CD8-positive, alpha-beta memory T cell (primary cell): ENCODE measurements around the gene PRDM5. TPM values are rescaled to one million over a fixed set of nuclear protein-coding genes. Genes with fewer than 3 reads are reported as not detected.

Experiments used
- CTCF ChIA-PET: fragments of 350-600 bp; sonication (Branson Sonifier 250); formaldehyde crosslinking; loops from one replicate; lab custom pipeline; 2021; ENCODE audit warnings: antibody characterized with exemption; lab: Charles Lee
- POLR2A ChIA-PET: fragments of 350-600 bp; sonication (Branson Sonifier 250); formaldehyde crosslinking; loops from one replicate; lab custom pipeline; 2021; ENCODE audit warnings: antibody characterized with exemption; lab: Charles Lee
- DNase-seq, 5 donors: peaks; one replicate each; pipeline versions ENCODE4 v3.0.0 to v3.0.0-alpha.2; 2020 to 2022; ENCODE audit warnings: mixed read lengths in 1 of 5
- H3K27ac ChIP-seq: one replicate; pipeline ENCODE4 v1.7.0; 2013; ENCODE audit warnings: low read depth, mild to moderate bottlenecking, low read length, moderate library complexity
- H3K27me3 ChIP-seq: 2 replicates; pipeline ENCODE4 v1.7.0; 2013; ENCODE audit warnings: low read length, mild to moderate bottlenecking; ENCODE audit not compliant: insufficient read depth, poor library complexity, severe bottlenecking
- H3K36me3 ChIP-seq: 2 replicates; pipeline ENCODE4 v1.7.0; 2013; ENCODE audit warnings: mild to moderate bottlenecking, low read length, moderate library complexity; ENCODE audit not compliant: insufficient read depth
- H3K4me1 ChIP-seq: 2 replicates; pipeline ENCODE4 v1.7.0; 2013; ENCODE audit warnings: mild to moderate bottlenecking, low read length, moderate library complexity; ENCODE audit not compliant: insufficient read depth
- H3K4me3 ChIP-seq: 2 replicates; pipeline ENCODE4 v1.7.0; 2013; ENCODE audit warnings: mild to moderate bottlenecking, low read length
- H3K9me3 ChIP-seq: 2 replicates; pipeline ENCODE4 v1.7.0; 2013; ENCODE audit warnings: mild to moderate bottlenecking, low read length
- H3K27ac Mint-ChIP-seq, 8 donors: one replicate each; pipeline ENCODE4 v1.8.0; 2020 to 2021; ENCODE audit warnings: mixed read lengths in 8 of 8, mild to moderate bottlenecking in 6 of 8, inconsistent platforms in 3 of 8, moderate library complexity in 3 of 8
- H3K27me3 Mint-ChIP-seq, 2 donors: one replicate each; pipeline ENCODE4 v1.8.0; 2020 to 2021; ENCODE audit warnings: mixed read lengths in 2 of 2, mild to moderate bottlenecking in 1 of 2, moderate library complexity in 1 of 2
- H3K36me3 Mint-ChIP-seq, 3 donors: one replicate each; pipeline ENCODE4 v1.8.0; 2020 to 2021; ENCODE audit warnings: mixed read lengths in 3 of 3, inconsistent platforms in 1 of 3, mild to moderate bottlenecking in 1 of 3
- H3K4me1 Mint-ChIP-seq, 3 donors: one replicate each; pipeline ENCODE4 v1.8.0; 2020 to 2021; ENCODE audit warnings: mixed read lengths in 3 of 3, inconsistent platforms in 1 of 3, mild to moderate bottlenecking in 1 of 3
- H3K4me3 Mint-ChIP-seq, 7 donors: one replicate each; pipeline ENCODE4 v1.8.0; 2020 to 2021; ENCODE audit warnings: mixed read lengths in 7 of 7, mild to moderate bottlenecking in 6 of 7, moderate library complexity in 4 of 7, inconsistent platforms in 2 of 7
- H3K9me3 Mint-ChIP-seq, 5 donors: one replicate each; pipeline ENCODE4 v1.8.0; 2020 to 2022; ENCODE audit warnings: mixed read lengths in 5 of 5, mild to moderate bottlenecking in 3 of 5, moderate library complexity in 2 of 5, inconsistent platforms in 1 of 5
- polyA plus RNA-seq: library from polyadenylated mRNA; unstranded; fragments of 300-500 nt; fragmentation: Illumina TruSeq; gene quantifications from one replicate; pipeline ENCODE4 v1.2.3, GENCODE V29; 2021
- total RNA-seq, 2 experiments: library from RNA; stranded (reverse); gene quantifications; one replicate each; pipeline ENCODE4 v1.2.3, GENCODE V29; 2021

PRDM5 gene
- total and polyA plus RNA-seq, 3 experiments from 2014 or later = 0.08 to 0.63 (median 0.24) TPM

DNA sequence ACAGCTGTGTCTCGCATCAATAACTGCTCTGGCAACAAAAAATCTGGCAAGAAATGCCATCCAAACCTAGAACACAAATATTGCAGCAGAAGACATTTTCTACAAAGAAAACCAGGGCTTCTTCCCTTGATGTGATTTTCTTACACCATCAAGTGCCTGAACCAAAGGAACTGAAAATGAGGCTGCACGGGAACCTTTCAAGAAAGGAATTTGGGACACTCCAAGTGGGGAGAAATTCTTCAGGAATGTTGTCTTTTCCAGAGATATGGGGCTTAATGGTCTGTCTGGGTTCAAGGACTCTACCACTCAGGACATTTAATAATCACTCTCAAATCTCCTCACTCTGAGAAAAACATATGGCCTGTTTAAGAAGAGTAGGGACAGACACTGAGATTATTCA lies 57.6 kb downstream of the PRDM5 start:
- no peak overlapping the region for H3K4me3 Mint-ChIP-seq
- Histone ChIP-seq H3K36me3 (no peaks in the 10 kb centered on the region), H3K27ac (no peak overlapping the region), H3K4me3 (no peak overlapping the region), H3K27me3 (no peaks in the 10 kb centered on the region), H3K9me3 (no peaks in the 10 kb centered on the region), H3K4me1 (no peaks in the 10 kb centered on the region)
- peaks cover 3 to 8% of the 10 kb centered on the region in 2 donors for H3K27me3 Mint-ChIP-seq
- no peaks in the 10 kb centered on the region for H3K36me3 Mint-ChIP-seq
- ChIA-PET CTCF (no interaction called here), POLR2A (no interaction called here)
- H3K27ac Mint-ChIP-seq = no peak overlapping the region
- no peaks in the 10 kb centered on the region for H3K9me3 Mint-ChIP-seq
- DNase-seq = no peak
- H3K4me1 Mint-ChIP-seq = no peaks in the 10 kb centered on the region

DNA sequence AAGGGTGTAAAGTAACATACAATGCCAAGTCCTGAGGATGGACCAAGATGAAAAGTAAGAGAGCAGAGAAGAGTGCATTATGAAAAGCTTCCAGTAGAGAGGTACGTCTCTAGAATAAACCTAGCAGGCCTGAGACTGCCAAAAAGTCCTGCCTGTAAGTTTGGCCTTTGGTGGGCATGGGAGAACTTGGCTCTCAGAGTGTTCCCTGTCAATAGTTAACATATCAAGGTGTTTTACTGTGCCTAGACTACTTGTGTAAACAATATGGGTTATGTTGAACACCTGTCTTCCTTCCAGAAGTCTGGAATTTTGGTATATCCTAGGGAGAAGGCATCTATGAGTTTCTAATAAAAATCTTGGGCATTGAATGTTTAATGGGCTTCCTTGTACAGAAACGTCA lies 60.1 kb downstream of the PRDM5 start:
- H3K27ac ChIP-seq = no peak overlapping the region
- ChIA-PET POLR2A (no interaction called here), CTCF (no interaction called here)
- H3K4me3 Mint-ChIP-seq = no peak overlapping the region
- no peak overlapping the region for H3K27ac Mint-ChIP-seq
- no peaks in the 10 kb centered on the region for H3K9me3 Mint-ChIP-seq
- H3K4me3 ChIP-seq = no peak overlapping the region
- peaks cover 3 to 8% of the 10 kb centered on the region in 2 donors for H3K27me3 Mint-ChIP-seq
- no peaks in the 10 kb centered on the region for H3K4me1 ChIP-seq
- H3K27me3 ChIP-seq = no peaks in the 10 kb centered on the region
- H3K36me3 Mint-ChIP-seq = no peaks in the 10 kb centered on the region
- no peaks in the 10 kb centered on the region for H3K9me3 ChIP-seq
- no peaks in the 10 kb centered on the region for H3K36me3 ChIP-seq
- no peak for DNase-seq
- no peaks in the 10 kb centered on the region for H3K4me1 Mint-ChIP-seq

DNA sequence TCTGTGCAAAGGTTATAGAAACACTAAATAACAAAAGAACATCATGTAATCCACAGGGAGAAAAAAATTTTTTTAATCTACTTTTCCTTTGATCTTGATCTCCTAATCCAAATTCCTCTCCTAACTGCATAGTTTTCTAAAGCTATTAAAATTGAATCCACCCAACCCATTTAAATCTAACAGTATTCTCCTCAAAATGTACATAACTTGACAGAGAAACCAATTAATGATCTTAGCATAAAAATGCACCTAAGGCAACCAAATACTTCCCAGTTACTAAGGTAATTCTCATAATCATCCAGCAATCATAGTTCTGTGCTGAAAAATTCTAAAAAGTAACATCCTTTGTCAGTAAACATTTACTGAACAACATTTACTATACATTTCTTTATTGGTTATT lies 60.7 kb downstream of the PRDM5 start:
- H3K4me1 ChIP-seq = no peaks in the 10 kb centered on the region
- H3K4me3 ChIP-seq = no peak overlapping the region
- no peaks in the 10 kb centered on the region for H3K9me3 ChIP-seq
- Mint-ChIP-seq H3K27me3 (peaks cover 3 to 8% of the 10 kb centered on the region in 2 donors), H3K36me3 (no peaks in the 10 kb centered on the region), H3K27ac (no peak overlapping the region), H3K4me1 (no peaks in the 10 kb centered on the region), H3K4me3 (no peak overlapping the region), H3K9me3 (no peaks in the 10 kb centered on the region)
- POLR2A ChIA-PET = no interaction called here
- H3K36me3 ChIP-seq = no peaks in the 10 kb centered on the region
- DNase-seq = no peak
- H3K27ac ChIP-seq = no peak overlapping the region
- CTCF ChIA-PET = no interaction called here
- no peaks in the 10 kb centered on the region for H3K27me3 ChIP-seq

DNA sequence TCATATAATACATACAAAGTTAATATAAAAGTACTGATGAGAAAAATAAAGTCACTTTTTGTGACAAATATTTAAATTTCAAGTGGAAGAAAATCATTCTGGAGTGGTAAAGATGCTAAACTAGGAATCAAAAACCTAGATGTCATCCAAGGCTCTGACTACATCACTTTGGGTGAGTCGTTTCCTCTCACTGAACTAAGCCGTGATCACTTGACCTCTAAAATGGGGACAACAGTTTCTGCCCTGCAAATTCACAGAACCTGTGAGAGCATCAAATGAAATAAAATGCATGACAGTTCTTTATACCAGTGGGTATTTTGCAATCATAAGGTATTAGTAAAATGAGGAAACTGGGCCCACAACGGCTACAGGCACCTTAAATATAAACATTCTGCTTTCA lies 63.8 kb downstream of the PRDM5 start:
- Mint-ChIP-seq H3K36me3 (no peaks in the 10 kb centered on the region), H3K4me1 (peaks cover 0 to 11% (median 11%) of the 10 kb centered on the region in 3 donors), H3K9me3 (no peaks in the 10 kb centered on the region), H3K27me3 (peaks cover 3 to 16% of the 10 kb centered on the region in 2 donors), H3K4me3 (no peak overlapping the region), H3K27ac (no peak overlapping the region)
- H3K36me3 ChIP-seq = no peaks in the 10 kb centered on the region
- H3K9me3 ChIP-seq = no peaks in the 10 kb centered on the region
- DNase-seq = no peak
- ChIA-PET POLR2A (no interaction called here), CTCF (no interaction called here)
- no peak overlapping the region for H3K27ac ChIP-seq
- H3K4me3 ChIP-seq = no peak overlapping the region
- H3K4me1 ChIP-seq = no peaks in the 10 kb centered on the region
- H3K27me3 ChIP-seq = no peaks in the 10 kb centered on the region

DNA sequence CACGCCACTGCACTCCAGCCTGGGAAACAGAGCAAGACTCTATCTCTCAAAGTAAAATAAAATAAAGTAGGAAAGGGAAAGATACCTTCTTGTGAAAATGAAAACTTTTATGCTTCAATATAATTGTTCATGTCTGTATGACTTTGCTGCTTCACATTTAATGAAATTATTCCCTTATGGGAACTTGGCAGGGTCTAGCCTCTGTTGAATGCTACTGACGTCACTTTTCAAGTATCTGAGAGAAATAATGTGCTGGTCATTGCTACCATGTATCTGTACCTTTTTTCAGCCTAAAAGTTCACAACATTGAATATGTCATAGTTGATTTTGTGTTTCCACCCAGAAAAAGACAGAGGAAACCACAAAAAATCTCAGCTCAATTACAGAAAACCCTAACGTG lies 65.2 kb downstream of the PRDM5 start:
- ChIA-PET CTCF (no interaction called here), POLR2A (no interaction called here)
- Mint-ChIP-seq H3K4me3 (no peak overlapping the region), H3K9me3 (no peaks in the 10 kb centered on the region), H3K27ac (no peak overlapping the region), H3K36me3 (no peaks in the 10 kb centered on the region), H3K4me1 (peaks cover 0 to 11% (median 11%) of the 10 kb centered on the region in 3 donors), H3K27me3 (peaks cover 1 to 16% of the 10 kb centered on the region in 2 donors)
- H3K4me1 ChIP-seq = no peaks in the 10 kb centered on the region
- DNase-seq = no peak
- H3K36me3 ChIP-seq = no peaks in the 10 kb centered on the region
- no peak overlapping the region for H3K27ac ChIP-seq
- no peak overlapping the region for H3K4me3 ChIP-seq
- H3K9me3 ChIP-seq = no peaks in the 10 kb centered on the region
- no peaks in the 10 kb centered on the region for H3K27me3 ChIP-seq

DNA sequence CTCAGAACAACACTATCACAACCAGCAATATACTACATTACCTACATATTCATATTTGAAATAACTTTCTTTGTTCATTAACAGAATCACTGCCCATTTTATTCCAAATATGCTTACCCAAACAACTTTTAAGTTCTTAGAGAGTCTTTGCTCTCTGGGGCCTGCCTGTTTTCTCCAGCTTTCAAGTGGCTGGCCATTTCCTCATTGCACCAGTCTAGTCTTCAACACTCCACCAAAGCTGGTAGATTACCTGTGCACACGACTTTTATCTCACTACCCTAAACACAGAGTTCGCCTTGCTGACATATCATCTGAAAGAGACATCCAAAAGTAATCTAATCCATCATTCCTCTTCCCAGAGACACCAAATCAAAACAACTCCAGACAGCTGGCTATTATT lies 66.2 kb downstream of the PRDM5 start:
- Mint-ChIP-seq H3K4me1 (peaks cover 0 to 11% (median 11%) of the 10 kb centered on the region in 3 donors), H3K4me3 (no peak overlapping the region), H3K9me3 (no peaks in the 10 kb centered on the region), H3K27me3 (peaks cover 0 to 11% of the 10 kb centered on the region in 2 donors), H3K36me3 (no peaks in the 10 kb centered on the region), H3K27ac (no peak overlapping the region)
- CTCF ChIA-PET = no interaction called here
- H3K27me3 ChIP-seq = no peaks in the 10 kb centered on the region
- no peaks in the 10 kb centered on the region for H3K36me3 ChIP-seq
- no peaks in the 10 kb centered on the region for H3K4me1 ChIP-seq
- DNase-seq = no peak
- no peaks in the 10 kb centered on the region for H3K9me3 ChIP-seq
- POLR2A ChIA-PET = no interaction called here
- H3K4me3 ChIP-seq = no peak overlapping the region
- H3K27ac ChIP-seq = no peak overlapping the region

DNA sequence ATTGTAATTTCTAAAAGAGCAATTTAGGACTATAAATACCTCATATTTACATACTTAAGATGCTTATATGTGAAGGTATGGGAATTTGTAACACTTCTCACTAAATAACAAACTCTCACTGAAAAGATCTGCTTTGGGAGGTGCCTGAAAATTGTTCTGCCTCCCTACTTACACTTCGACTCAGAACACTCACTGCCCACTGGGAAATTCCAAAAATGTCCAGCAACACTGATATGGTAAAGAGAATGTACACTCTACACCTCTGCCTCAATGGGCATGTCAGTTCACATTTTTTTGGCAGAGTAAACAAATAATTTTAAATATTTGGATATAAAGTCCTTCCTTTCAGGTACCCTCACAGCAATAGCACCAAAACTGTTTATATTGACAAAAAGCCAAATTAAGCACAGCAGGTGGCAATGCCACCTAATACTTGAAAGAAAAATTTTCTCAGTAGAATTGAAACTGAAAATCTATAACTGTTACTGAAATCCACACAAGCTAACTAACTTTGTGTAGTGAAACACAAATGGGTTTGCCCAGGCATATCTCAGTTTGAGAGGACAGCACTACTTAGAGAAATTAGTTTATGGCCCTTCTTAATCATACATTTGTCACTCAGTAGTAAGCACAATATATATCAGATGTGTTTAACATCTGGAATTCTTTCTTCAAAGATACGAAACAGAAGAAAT lies 67.1 kb downstream of the PRDM5 start:
- DNase-seq = no peak
- Histone ChIP-seq H3K36me3 (no peaks in the 10 kb centered on the region), H3K9me3 (no peaks in the 10 kb centered on the region), H3K27ac (no peak overlapping the region), H3K4me3 (no peak overlapping the region), H3K27me3 (no peaks in the 10 kb centered on the region), H3K4me1 (no peaks in the 10 kb centered on the region)
- peaks cover 0 to 11% (median 11%) of the 10 kb centered on the region in 3 donors for H3K4me1 Mint-ChIP-seq
- no peaks in the 10 kb centered on the region for H3K9me3 Mint-ChIP-seq
- no peak overlapping the region for H3K27ac Mint-ChIP-seq
- ChIA-PET POLR2A (no interaction called here), CTCF (no interaction called here)
- H3K4me3 Mint-ChIP-seq = no peak overlapping the region
- H3K36me3 Mint-ChIP-seq = no peaks in the 10 kb centered on the region
- peaks cover 0 to 11% of the 10 kb centered on the region in 2 donors for H3K27me3 Mint-ChIP-seq

DNA sequence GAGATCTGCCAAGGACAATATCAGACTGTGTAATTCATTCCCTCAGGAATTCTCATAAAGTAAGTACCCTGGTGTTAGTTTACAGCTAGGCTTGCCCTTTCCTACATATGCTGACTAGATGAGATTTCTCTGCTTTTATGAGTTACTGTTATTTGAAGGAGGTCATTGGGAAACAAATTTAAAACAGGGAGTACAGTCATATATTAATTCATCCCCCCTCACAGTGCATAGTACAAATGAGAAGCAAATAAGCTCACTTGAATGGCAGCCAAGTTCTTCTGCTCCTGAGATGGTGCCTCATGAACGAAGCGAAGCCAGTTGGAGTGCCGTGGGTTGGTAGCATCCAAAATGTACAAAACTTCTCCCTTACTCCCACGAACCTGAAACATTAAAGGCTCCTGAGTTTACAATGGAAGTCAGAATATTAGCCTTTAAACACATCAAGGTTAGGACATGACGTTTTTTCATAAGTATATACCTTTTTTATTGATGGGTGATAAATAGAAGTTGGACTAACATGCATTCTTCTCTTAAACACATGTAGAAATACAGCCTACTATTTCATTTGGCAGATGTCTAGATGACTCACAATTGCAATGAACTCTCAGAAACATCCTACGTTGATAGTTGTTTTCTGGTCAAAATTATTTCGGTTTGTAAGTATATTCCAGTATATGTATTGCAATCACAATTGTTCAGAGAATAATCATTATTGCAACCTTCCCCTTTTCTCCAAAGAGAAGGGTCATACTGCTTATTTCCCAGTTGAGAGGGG lies 69.2 kb downstream of the PRDM5 start:
- Mint-ChIP-seq H3K36me3 (no peaks in the 10 kb centered on the region), H3K27ac (no peak overlapping the region), H3K4me1 (peaks cover 0 to 11% (median 11%) of the 10 kb centered on the region in 3 donors), H3K27me3 (peaks cover 0 to 11% of the 10 kb centered on the region in 2 donors), H3K4me3 (no peak overlapping the region), H3K9me3 (no peaks in the 10 kb centered on the region)
- ChIA-PET POLR2A (no interaction called here), CTCF (no interaction called here)
- Histone ChIP-seq H3K27me3 (no peaks in the 10 kb centered on the region), H3K4me1 (no peaks in the 10 kb centered on the region), H3K27ac (no peak overlapping the region), H3K4me3 (no peak overlapping the region), H3K9me3 (no peaks in the 10 kb centered on the region), H3K36me3 (no peaks in the 10 kb centered on the region)
- DNase-seq = no peak
